NCI-H1930 (cell line): ENCODE measurements around the gene GRIA2.

Source experiments
- DNase-seq, 2 experiments: peaks; one replicate each; lab custom pipeline; 2025; lab: John Stamatoyannopoulos, UW

GRIA2 gene

GRCh38 chr4:157372567-157372966 lies 152.0 kb downstream of the GRIA2 start:
- DNase-seq = peak; percentile 81 to 85

GRCh38 chr4:157389741-157390140 lies 169.2 kb downstream of the GRIA2 start:
- no peak for DNase-seq

GRCh38 chr4:157405070-157405469 lies 184.5 kb downstream of the GRIA2 start:
- DNase-seq = no peak
